GM23248 (cell line): ENCODE results near the gene GLYR1. TPM values are rescaled to one million over a fixed set of nuclear protein-coding genes. Genes with fewer than 3 reads are reported as not detected.

Experiments used
- DNase-seq: peaks from one replicate; pipeline ENCODE4 v3.0.0-alpha.2; 2015
- H2AFZ ChIP-seq: fragments of 200-600 bp; sonication (generic); 2 replicates; pipeline ENCODE4 v1.6.1; 2016; ENCODE audit warnings: antibody characterized with exemption
- H3F3A ChIP-seq: fragments of 200-600 bp; sonication (generic); 2 replicates; pipeline ENCODE4 v1.6.1; 2016; ENCODE audit warnings: mild to moderate bottlenecking, antibody characterized with exemption, mixed run types; ENCODE audit not compliant: insufficient read depth
- H3K27ac ChIP-seq: fragments of 200-600 bp; sonication (generic); 2 replicates; pipeline ENCODE4 v1.5.1; 2016; ENCODE audit warnings: mild to moderate bottlenecking
- H3K27me3 ChIP-seq: fragments of 200-600 bp; sonication (generic); replicated peaks from 2 replicates; pipeline ENCODE4 v1.6.1; 2016; ENCODE audit warnings: mild to moderate bottlenecking; ENCODE audit not compliant: insufficient read depth
- H3K36me3 ChIP-seq: fragments of 200-600 bp; sonication (generic); 2 replicates; pipeline ENCODE4 v1.6.1; 2016; ENCODE audit warnings: low read depth, mild to moderate bottlenecking
- H3K4me1 ChIP-seq: fragments of 200-600 bp; sonication (generic); 2 replicates; pipeline ENCODE4 v1.6.1; 2016; ENCODE audit warnings: mild to moderate bottlenecking; ENCODE audit not compliant: insufficient read depth
- H3K4me2 ChIP-seq: fragments of 200-600 bp; sonication (generic); one replicate; pipeline ENCODE4 v1.6.1; 2016; ENCODE audit warnings: mild to moderate bottlenecking; ENCODE audit not compliant: unreplicated experiment
- H3K4me3 ChIP-seq: fragments of 200-600 bp; sonication (generic); 2 replicates; pipeline ENCODE4 v1.5.1; 2016; ENCODE audit warnings: mild to moderate bottlenecking
- H3K79me2 ChIP-seq: fragments of 200-600 bp; sonication (generic); 2 replicates; pipeline ENCODE4 v1.6.1; 2016; ENCODE audit warnings: mild to moderate bottlenecking; ENCODE audit not compliant: insufficient read depth
- H3K9ac ChIP-seq: fragments of 200-600 bp; sonication (generic); 2 replicates; pipeline ENCODE4 v1.6.1; 2016; ENCODE audit warnings: mild to moderate bottlenecking
- H3K9me2 ChIP-seq: fragments of 200-600 bp; sonication (generic); 2 replicates; pipeline ENCODE4 v1.6.1; 2016; ENCODE audit warnings: mixed run types, mild to moderate bottlenecking, moderate library complexity; ENCODE audit not compliant: insufficient read depth
- H3K9me3 ChIP-seq: fragments of 200-600 bp; sonication (generic); one replicate; pipeline ENCODE4 v1.6.1; 2017; ENCODE audit warnings: low read depth
- H4K20me1 ChIP-seq: fragments of 200-600 bp; sonication (generic); 2 replicates; pipeline ENCODE4 v1.6.0; 2016; ENCODE audit not compliant: insufficient read depth
- EZH2 ChIP-seq: fragments of 200-600 bp; sonication (generic); IDR thresholded peaks from 2 replicates; pipeline ENCODE4 v1.6.1; 2018; ENCODE audit warnings: antibody characterized with exemption, mild to moderate bottlenecking; ENCODE audit not compliant: insufficient read depth, poor library complexity, severe bottlenecking
- EZH2phosphoT487 ChIP-seq: fragments of 200-600 bp; sonication (generic); IDR thresholded peaks from 2 replicates; pipeline ENCODE4 v1.6.1; 2018; ENCODE audit warnings: antibody characterized with exemption, moderate library complexity, mild to moderate bottlenecking, low read depth; ENCODE audit not compliant: insufficient read depth
- WGBS, 2 experiments: methylation state at CpG; one replicate each; pipeline ENCODE4 v1.1.6; 2015 to 2017; ENCODE audit warnings: low lambda C conversion rate in 2 of 2, low coverage in 1 of 2; ENCODE audit errors: missing lambda C conversion rate in 2 of 2; 5-methylcytosine and 5-hydroxymethylcytosine counted together
- in situ Hi-C: fragments of 300-500 bp; cut with MboI; formaldehyde crosslinking; loops from 2 replicates; pipeline ENCODE4 v1.15.0; 2020
- polyA plus RNA-seq: library from polyadenylated mRNA; unstranded; fragments of >200 nt; fragmentation: Nextera tagmentation; extraction: Ambion mirVana; gene quantifications from 2 replicates; pipeline ENCODE4 v1.2.1, GENCODE V29; 2016
- total RNA-seq: library from RNA; depleted of rRNA; stranded (reverse); fragments of >200 nt; shearing (Covaris generic); gene quantifications from 2 replicates; pipeline ENCODE4 v1.2.3, GENCODE V29; 2014

Gene GLYR1
- total and polyA plus RNA-seq, 2 experiments from 2014 or later: 31.2 to 39.9 TPM

DNA sequence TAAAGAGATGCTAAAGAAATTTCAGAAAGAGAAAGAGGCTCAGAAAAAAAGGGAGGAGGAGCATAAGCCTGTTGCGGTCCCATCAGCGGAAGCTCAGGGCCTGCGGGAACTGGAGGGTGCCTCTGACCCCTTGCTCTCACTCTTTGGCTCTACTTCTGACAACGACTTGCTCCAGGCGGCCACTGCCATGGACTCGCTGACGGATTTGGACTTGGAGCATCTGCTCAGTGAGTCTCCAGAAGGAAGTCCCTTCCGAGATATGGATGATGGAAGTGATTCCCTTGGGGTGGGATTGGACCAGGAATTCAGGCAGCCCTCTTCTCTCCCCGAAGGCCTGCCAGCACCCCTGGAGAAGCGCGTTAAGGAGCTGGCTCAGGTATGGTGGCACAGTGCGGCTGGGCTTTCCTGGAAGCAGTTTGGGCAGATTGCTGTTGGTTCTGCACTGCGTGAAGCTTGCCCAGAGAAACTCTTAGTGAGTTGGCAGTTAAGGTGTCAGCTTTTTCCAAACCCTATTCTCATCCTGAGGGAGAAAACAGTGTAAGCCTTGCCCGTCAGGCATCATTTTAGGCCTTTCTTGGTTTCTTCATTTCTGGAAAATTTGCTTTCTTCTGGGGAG is 13.7 kb upstream of the GLYR1 start:
- peaks cover 50% of the 10 kb centered on the region for H3K36me3 ChIP-seq

GRCh38 chr16:4859900-4860255 is 12.8 kb upstream of the GLYR1 start:
- no peak for TF ChIP-seq EZH2phosphoT487
- TF ChIP-seq EZH2: no peak
- peak; percentile 28 for DNase-seq
- Histone ChIP-seq H3K4me3 (no peak overlapping the region), H3F3A (no peaks in the 10 kb centered on the region), H3K27me3 (no peaks in the 10 kb centered on the region), H3K4me2 (no peak overlapping the region), H3K9me2 (no peaks in the 10 kb centered on the region), H3K27ac (no peak overlapping the region), H3K9me3 (no peaks in the 10 kb centered on the region), H3K36me3 (peaks cover 53% of the 10 kb centered on the region), H3K79me2 (peaks cover 97% of the 10 kb centered on the region), H3K4me1 (no peaks in the 10 kb centered on the region), H4K20me1 (no peaks in the 10 kb centered on the region; the same call in 1 of the 2 replicates), H3K9ac (no peak overlapping the region), H2AFZ (no peak overlapping the region)
- 91 to 94% methylated on average over 10 of the region's 10 CpGs for WGBS, 2 experiments
- in situ Hi-C loops: no loop called here

More for the DNA sequence above, 13.7 kb upstream of the GLYR1 start:
- 95 to 96% methylated on average over 14 of the region's 14 CpGs for WGBS, 2 experiments
- Histone ChIP-seq H2AFZ (no peak overlapping the region), H3K4me3 (no peak overlapping the region), H3K4me1 (no peaks in the 10 kb centered on the region), H3K9me2 (no peaks in the 10 kb centered on the region), H4K20me1 (no peaks in the 10 kb centered on the region; the same call in 1 of the 2 replicates), H3F3A (no peaks in the 10 kb centered on the region), H3K79me2 (peaks cover 97% of the 10 kb centered on the region), H3K9ac (no peak overlapping the region), H3K9me3 (no peaks in the 10 kb centered on the region), H3K27me3 (no peaks in the 10 kb centered on the region), H3K4me2 (no peak overlapping the region), H3K27ac (no peak overlapping the region)
- TF ChIP-seq EZH2phosphoT487: no peak
- no peak for TF ChIP-seq EZH2
- in situ Hi-C loops: no loop called here
- DNase-seq: no peak

DNA sequence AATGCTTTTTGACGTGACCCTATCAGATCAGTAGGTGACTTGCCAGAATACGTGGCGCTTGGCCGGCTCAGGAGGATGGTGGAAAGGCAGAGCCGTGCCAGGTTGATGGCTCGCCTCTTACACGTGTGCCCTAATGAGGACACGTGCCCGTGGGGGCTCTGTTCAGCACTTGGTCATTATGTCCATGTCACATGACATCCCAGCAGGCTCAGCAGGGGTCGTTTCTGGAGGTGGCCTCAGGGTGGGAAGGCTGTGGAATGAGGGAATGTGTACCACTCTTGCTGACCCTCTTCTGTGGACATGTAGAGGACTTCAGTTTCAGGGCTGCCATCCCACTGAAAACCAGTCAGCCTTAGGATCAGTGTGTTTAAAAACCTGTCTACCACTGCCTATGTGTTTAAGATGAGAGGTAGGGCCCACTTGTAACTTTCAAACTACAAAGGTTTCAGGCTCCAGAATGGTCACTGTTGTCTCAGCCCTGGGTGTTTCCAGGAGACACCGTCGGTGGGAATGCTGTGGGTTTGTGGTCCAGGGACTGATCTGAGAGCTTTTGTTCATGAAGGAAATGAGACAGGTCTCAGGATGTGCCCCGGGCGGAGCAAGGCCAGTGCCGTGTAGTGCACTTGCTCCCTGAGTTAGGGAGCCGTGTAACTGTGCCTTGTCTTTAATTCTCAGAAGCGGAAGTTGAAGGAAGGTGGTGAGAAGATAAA is 12.3 kb upstream of the GLYR1 start:
- Histone ChIP-seq H3K9me2 (no peaks in the 10 kb centered on the region), H3K27me3 (no peaks in the 10 kb centered on the region), H3K36me3 (peaks cover 53% of the 10 kb centered on the region), H3F3A (no peaks in the 10 kb centered on the region), H2AFZ (no peak overlapping the region), H4K20me1 (no peaks in the 10 kb centered on the region; the same call in 1 of the 2 replicates), H3K4me2 (no peak overlapping the region), H3K79me2 (peaks cover 97% of the 10 kb centered on the region), H3K9ac (no peak overlapping the region), H3K9me3 (no peaks in the 10 kb centered on the region), H3K4me1 (no peaks in the 10 kb centered on the region), H3K4me3 (no peak overlapping the region), H3K27ac (no peak overlapping the region)
- WGBS, 2 experiments: 79 to 80% methylated on average over 17 of the region's 17 CpGs
- TF ChIP-seq EZH2 (no peak), EZH2phosphoT487 (no peak)
- no peak for DNase-seq
- in situ Hi-C loops: no loop called here

DNA sequence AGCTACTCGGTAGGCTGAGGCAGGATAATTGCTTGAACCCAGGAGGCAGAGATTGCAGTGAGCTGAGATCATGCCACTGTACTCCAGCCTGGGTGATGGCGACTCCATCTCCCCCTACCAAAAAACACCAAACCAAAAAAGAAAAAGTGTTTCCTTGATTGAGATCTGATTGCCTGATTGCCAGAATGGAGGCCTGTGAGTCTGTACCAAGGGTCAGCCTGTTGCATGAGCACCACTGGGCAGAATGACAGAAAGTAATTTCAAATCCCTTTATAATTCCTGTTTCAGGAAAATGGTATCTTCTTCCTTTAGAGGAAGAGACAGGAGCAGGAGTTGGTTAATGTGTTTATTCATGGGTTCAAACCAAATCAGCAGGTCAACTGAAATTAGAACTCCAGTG is 8.7 kb upstream of the GLYR1 start:
- Histone ChIP-seq H3K4me3 (no peak overlapping the region), H3K9me2 (no peaks in the 10 kb centered on the region), H2AFZ (no peak overlapping the region), H3K9ac (no peak overlapping the region), H3K9me3 (no peaks in the 10 kb centered on the region), H3K27me3 (no peaks in the 10 kb centered on the region), H3K79me2 (peaks cover 97% of the 10 kb centered on the region), H3K4me1 (peaks cover 17% of the 10 kb centered on the region), H4K20me1 (0 out of 2 replicates have a peak, but pooled peaks cover 6% of the 10 kb centered on the region), H3F3A (peaks cover 24% of the 10 kb centered on the region), H3K27ac (no peak overlapping the region), H3K36me3 (peaks cover 38% of the 10 kb centered on the region), H3K4me2 (no peak overlapping the region)
- TF ChIP-seq EZH2phosphoT487: no peak
- no peak for TF ChIP-seq EZH2
- in situ Hi-C loops: no loop called here
- no peak for DNase-seq
- 93 to 100% methylated on average over 2 of the region's 2 CpGs for WGBS, 2 experiments
